A204.1 (cell line): ENCODE results near the gene ATG5.
A peak's percentile ranks its signal among the peaks of the same experiment; 100 is the strongest.

Experiments used
- FAIRE-seq: peaks from 2 replicates; lab custom pipeline; 2012; peaks lifted over from hg19 to GRCh38; lab: Jason Lieb, UNC

Gene ATG5

GRCh38 chr6:106325336-106326178, at the start of gene ATG5:
Gene ATG5, minus strand, starts transcription at chr6:106325760. Its CDS starts 9,552 bp downstream, at chr6:106316208.
- FAIRE-seq, result peak; percentile 95

- no peak for FAIRE-seq
Measured at GRCh38 chr6:106373502-106374239, 48.1 kb upstream of the ATG5 start.

- no peak for FAIRE-seq
Measured at GRCh38 chr6:106372838-106373501, 47.4 kb upstream of the ATG5 start.

- FAIRE-seq, result no peak
Measured at GRCh38 chr6:106370639-106371038, 45.1 kb upstream of the ATG5 start.

GRCh38 chr6:106369739-106370138, 44.2 kb upstream of the ATG5 start:
- FAIRE-seq, result no peak

GRCh38 chr6:106363401-106364138, 38.0 kb upstream of the ATG5 start:
- FAIRE-seq, result no peak

GRCh38 chr6:106360989-106361430, 35.5 kb upstream of the ATG5 start:
- FAIRE-seq, result no peak

- no peak for FAIRE-seq
Measured at GRCh38 chr6:106360410-106360988, 34.9 kb upstream of the ATG5 start, which contains the start of gene CRYBG1. Gene CRYBG1, plus strand, starts transcription at chr6:106360717. Its CDS starts 192 bp downstream, at chr6:106360909.

GRCh38 chr6:106359959-106360409, 34.4 kb upstream of the ATG5 start:
- no peak for FAIRE-seq

- FAIRE-seq, result no peak
Measured at GRCh38 chr6:106356378-106356777, 30.8 kb upstream of the ATG5 start.

GRCh38 chr6:106347219-106347618, 21.7 kb upstream of the ATG5 start:
- no peak for FAIRE-seq

- no peak for FAIRE-seq
Measured at GRCh38 chr6:106339334-106340029, 13.9 kb upstream of the ATG5 start.

- peak; percentile 49 for FAIRE-seq
Measured at GRCh38 chr6:106334646-106335448, 9.3 kb upstream of the ATG5 start.

GRCh38 chr6:106324726-106325335, 729 bp downstream of the ATG5 start:
- FAIRE-seq, result no peak

- no peak for FAIRE-seq
Measured at GRCh38 chr6:106321940-106322339, 3.6 kb downstream of the ATG5 start.

- peak; percentile 6 for FAIRE-seq
Measured at GRCh38 chr6:106318851-106319250, 6.7 kb downstream of the ATG5 start.

- no peak for FAIRE-seq
Measured at GRCh38 chr6:106318061-106318460, 7.5 kb downstream of the ATG5 start.

GRCh38 chr6:106316375-106316766, 9.2 kb downstream of the ATG5 start:
- peak; percentile 14 for FAIRE-seq

GRCh38 chr6:106315765-106316374, 9.7 kb downstream of the ATG5 start:
- FAIRE-seq, result no peak
